Vagina (tissue), 2 donors: Measurements from ENCODE around the gene SV2A. TPM values are rescaled to one million over a fixed set of nuclear protein-coding genes. Genes with fewer than 3 reads are reported as not detected.

Source experiments
- DNase-seq, 2 donors: peaks; one replicate each; pipeline ENCODE4 v3.0.0-alpha.2; 2017; ENCODE audit errors: extremely low spot score in 2 of 2
- H3K27ac ChIP-seq: fragments of 200-600 bp; sonication (generic); one replicate; pipeline ENCODE4 v1.5.1; 2019
- H3K27me3 ChIP-seq: fragments of 200-600 bp; sonication (generic); one replicate; pipeline ENCODE4 v1.5.1; 2019
- H3K36me3 ChIP-seq, 2 donors: fragments of 200-600 bp; sonication (generic); one replicate each; pipeline ENCODE4 v1.5.1; 2017 to 2019
- H3K4me1 ChIP-seq: fragments of 200-600 bp; sonication (generic); one replicate; pipeline ENCODE4 v1.5.1; 2019
- H3K4me3 ChIP-seq, 2 donors: fragments of 200-600 bp; sonication (generic); 1 replicate in 1 of 2; 2 replicates in 1 of 2; pipeline ENCODE4 v1.5.1; 2016 to 2019
- H3K9me3 ChIP-seq: fragments of 200-600 bp; sonication (generic); one replicate; pipeline ENCODE4 v1.5.1; 2019
- POLR2A ChIP-seq, 2 donors: fragments of 450-650 bp; IDR thresholded peaks; one replicate each; pipeline ENCODE4 v1.6.1; 2017; ENCODE audit warnings: antibody characterized with exemption in 2 of 2, mild to moderate bottlenecking in 2 of 2, moderate library complexity in 2 of 2
- POLR2AphosphoS5 ChIP-seq, 2 donors: sonication (generic); formaldehyde crosslinking; IDR thresholded peaks; one replicate each; pipeline ENCODE4 v1.9.0; 2017; ENCODE audit warnings: antibody characterized with exemption in 2 of 2, mild to moderate bottlenecking in 2 of 2, low read depth in 1 of 2; ENCODE audit not compliant: insufficient read depth in 1 of 2
- intact Hi-C: fragments of 100-400 bp; cut with DNase I; formaldehyde crosslinking; loops from one replicate; pipeline ENCODE4 v1.15.1; 2023
- total RNA-seq: library from RNA; depleted of rRNA; stranded (reverse); fragments of >200 nt; gene quantifications from one replicate; pipeline ENCODE4 v1.2.3, GENCODE V29; 2016
- TF ChIP-seq, protein P1 (sequence below), 3 experiments: fragments of 450-650 bp in 2 of 3; fragments of 200-600 bp in 1 of 3; sonication (generic) in 1 of 3; IDR thresholded peaks; one replicate each; pipeline ENCODE4 v1.5.1; 2017 to 2019; ENCODE audit warnings: antibody characterized with exemption in 3 of 3, mild to moderate bottlenecking in 2 of 3, moderate library complexity in 2 of 3

SV2A gene
- total RNA-seq, 1 donor from 2014 or later = 7.6 TPM

GRCh38 chr1:149916898-149917252 lies 769 bp downstream of the SV2A start:
- no peak for DNase-seq
- H3K4me1 ChIP-seq = peaks cover 27% of the 10 kb centered on the region
- intact Hi-C loops = no loop called here
- H3K27ac ChIP-seq = peak overlapping the region; percentile 48
- no peaks in the 10 kb centered on the region for H3K27me3 ChIP-seq
- H3K36me3 ChIP-seq = no peaks in the 10 kb centered on the region
- TF ChIP-seq POLR2AphosphoS5 (IDR thresholded peaks at IDR 0.05; ENCODE audit: insufficient read depth in 1 of 2, low read depth in 1 of 2) (no peak), POLR2A (IDR thresholded peaks at IDR 0.05) (no peak)
- TF ChIP-seq, protein P1, sequence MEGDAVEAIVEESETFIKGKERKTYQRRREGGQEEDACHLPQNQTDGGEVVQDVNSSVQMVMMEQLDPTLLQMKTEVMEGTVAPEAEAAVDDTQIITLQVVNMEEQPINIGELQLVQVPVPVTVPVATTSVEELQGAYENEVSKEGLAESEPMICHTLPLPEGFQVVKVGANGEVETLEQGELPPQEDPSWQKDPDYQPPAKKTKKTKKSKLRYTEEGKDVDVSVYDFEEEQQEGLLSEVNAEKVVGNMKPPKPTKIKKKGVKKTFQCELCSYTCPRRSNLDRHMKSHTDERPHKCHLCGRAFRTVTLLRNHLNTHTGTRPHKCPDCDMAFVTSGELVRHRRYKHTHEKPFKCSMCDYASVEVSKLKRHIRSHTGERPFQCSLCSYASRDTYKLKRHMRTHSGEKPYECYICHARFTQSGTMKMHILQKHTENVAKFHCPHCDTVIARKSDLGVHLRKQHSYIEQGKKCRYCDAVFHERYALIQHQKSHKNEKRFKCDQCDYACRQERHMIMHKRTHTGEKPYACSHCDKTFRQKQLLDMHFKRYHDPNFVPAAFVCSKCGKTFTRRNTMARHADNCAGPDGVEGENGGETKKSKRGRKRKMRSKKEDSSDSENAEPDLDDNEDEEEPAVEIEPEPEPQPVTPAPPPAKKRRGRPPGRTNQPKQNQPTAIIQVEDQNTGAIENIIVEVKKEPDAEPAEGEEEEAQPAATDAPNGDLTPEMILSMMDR (IDR thresholded peaks at IDR 0.05) = no peak
- no peaks in the 10 kb centered on the region for H3K9me3 ChIP-seq
- peak overlapping the region; percentile 61 to 69 for H3K4me3 ChIP-seq

DNA sequence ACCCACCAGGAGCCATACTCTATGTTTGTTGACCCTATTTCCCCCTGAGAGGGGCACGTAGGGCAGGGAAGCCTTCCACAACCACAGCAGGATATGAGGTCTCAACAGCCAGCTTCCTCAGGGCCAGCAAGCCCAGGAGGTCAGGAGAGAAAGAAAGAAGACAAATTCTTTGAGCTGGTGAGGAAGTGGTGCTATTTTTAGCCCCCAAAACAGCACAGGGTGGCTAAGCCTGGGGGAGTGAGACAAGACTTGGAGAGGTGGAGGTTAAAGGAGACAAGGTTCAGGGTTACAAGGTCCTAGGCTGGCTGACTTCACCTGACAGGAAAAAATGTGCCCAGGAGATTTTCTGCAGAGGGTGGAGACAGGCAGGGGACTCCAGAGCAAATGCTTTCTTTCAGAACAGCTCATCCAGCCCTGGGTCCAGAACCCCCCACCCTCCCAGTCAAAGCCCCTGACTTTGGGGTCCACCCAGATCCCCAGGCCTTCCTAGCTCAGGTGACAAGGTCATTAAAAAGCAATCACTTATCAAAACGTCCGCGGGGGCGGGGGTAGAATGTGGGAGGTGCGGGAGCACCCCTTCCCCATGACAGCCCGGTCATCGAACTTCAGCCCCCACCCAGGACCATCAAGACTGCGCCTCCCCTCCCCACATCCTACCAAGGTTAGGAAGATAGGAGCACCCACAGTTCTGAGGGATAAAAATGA lies 1.3 kb downstream of the SV2A start:
- TF ChIP-seq POLR2AphosphoS5 (IDR thresholded peaks at IDR 0.05; ENCODE audit: insufficient read depth in 1 of 2, low read depth in 1 of 2) (no peak), POLR2A (IDR thresholded peaks at IDR 0.05) (no peak)
- TF ChIP-seq, protein P1 (IDR thresholded peaks at IDR 0.05) = no peak
- no peaks in the 10 kb centered on the region for H3K9me3 ChIP-seq
- DNase-seq = no peak
- H3K4me3 ChIP-seq = peak overlapping the region; percentile 61 to 69
- peaks cover 27% of the 10 kb centered on the region for H3K4me1 ChIP-seq
- H3K27ac ChIP-seq = no peak overlapping the region
- intact Hi-C loops = no loop called here
- H3K27me3 ChIP-seq = no peaks in the 10 kb centered on the region
- H3K36me3 ChIP-seq = no peaks in the 10 kb centered on the region

DNA sequence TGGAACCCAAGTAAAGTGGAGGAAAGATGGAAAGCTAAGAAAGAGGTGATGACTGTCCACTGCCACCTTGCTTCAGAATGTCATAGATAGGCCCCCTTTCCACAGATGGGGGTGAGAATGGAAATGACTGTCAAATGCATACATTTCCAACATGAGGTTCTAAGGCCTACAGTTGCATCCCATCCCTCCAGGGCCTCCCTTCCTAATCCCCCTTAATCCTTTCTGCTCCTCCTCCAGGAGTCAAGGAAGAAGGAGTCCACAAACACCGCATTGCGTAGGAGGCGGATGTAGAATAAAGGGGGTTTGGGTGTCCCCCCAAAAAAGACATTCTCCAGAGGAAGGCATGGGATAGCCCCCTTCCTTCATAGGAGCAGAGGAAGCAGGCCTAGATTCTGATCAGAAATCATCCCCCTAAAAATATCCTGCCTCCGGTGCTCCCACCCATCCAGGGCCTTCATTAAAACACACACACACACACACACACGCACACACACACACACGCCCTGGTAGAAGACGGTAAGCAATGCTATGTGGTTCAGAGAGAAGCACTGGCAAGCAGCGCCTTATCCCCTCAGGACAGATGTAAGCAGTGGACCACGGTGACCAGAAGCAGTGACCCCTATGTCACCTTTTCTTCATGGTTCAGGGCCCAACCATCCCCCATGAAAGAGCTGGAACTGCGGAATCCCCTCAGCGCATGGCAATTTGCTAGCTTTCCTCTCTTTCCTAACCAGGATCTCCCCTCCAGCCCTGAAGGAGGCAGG lies 2.0 kb downstream of the SV2A start:
- intact Hi-C loops = no loop called here
- H3K27ac ChIP-seq = no peak overlapping the region

DNA sequence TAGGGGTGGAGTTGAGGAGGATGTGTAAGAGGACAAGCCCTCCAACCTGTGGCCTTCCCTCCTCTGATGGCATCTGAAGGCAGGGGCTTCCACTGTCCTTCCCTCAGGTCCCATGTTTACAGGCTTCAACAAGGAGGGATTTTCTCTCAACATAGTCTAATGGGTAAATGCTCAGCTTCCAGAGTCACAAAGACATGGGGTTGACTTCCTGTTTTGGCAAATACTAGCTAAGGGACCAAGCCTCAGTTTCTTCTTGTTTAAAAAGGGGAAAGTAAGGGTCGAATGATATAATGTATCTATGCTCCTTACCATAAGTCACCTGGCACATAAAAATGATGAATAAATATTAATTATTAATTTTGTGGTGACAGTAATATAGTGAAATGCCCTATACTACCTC lies 3.1 kb downstream of the SV2A start:
- no peak for DNase-seq
- no peaks in the 10 kb centered on the region for H3K9me3 ChIP-seq
- no peak overlapping the region for H3K27ac ChIP-seq
- no peaks in the 10 kb centered on the region for H3K36me3 ChIP-seq
- H3K4me1 ChIP-seq = peaks cover 27% of the 10 kb centered on the region
- no peaks in the 10 kb centered on the region for H3K27me3 ChIP-seq
- TF ChIP-seq POLR2AphosphoS5 (IDR thresholded peaks at IDR 0.05; ENCODE audit: insufficient read depth in 1 of 2, low read depth in 1 of 2) (no peak), POLR2A (IDR thresholded peaks at IDR 0.05) (no peak)
- TF ChIP-seq, protein P1 (IDR thresholded peaks at IDR 0.05) = no peak
- intact Hi-C loops = no loop called here
- H3K4me3 ChIP-seq = no peak overlapping the region

More for the DNA sequence above, 2.0 kb downstream of the SV2A start:
- TF ChIP-seq, protein P1 (IDR thresholded peaks at IDR 0.05) = no peak
- TF ChIP-seq POLR2AphosphoS5 (IDR thresholded peaks at IDR 0.05; ENCODE audit: insufficient read depth in 1 of 2, low read depth in 1 of 2) = no peak
- no peak for TF ChIP-seq POLR2A (IDR thresholded peaks at IDR 0.05)
- DNase-seq = no peak
- H3K4me3 ChIP-seq = no peak overlapping the region
- H3K27me3 ChIP-seq = no peaks in the 10 kb centered on the region
- peaks cover 27% of the 10 kb centered on the region for H3K4me1 ChIP-seq
- H3K36me3 ChIP-seq = no peaks in the 10 kb centered on the region
- no peaks in the 10 kb centered on the region for H3K9me3 ChIP-seq
